ENCODE measurements around the gene HSD11B1. TPM values are rescaled to one million over a fixed set of nuclear protein-coding genes. Genes with fewer than 3 reads are reported as not detected.

Gene HSD11B1
- polyA plus RNA-seq, 1 donor (not counting 4 experiments of a cell fraction or from before 2014, with no cell fraction given): 2.7 TPM

DNA sequence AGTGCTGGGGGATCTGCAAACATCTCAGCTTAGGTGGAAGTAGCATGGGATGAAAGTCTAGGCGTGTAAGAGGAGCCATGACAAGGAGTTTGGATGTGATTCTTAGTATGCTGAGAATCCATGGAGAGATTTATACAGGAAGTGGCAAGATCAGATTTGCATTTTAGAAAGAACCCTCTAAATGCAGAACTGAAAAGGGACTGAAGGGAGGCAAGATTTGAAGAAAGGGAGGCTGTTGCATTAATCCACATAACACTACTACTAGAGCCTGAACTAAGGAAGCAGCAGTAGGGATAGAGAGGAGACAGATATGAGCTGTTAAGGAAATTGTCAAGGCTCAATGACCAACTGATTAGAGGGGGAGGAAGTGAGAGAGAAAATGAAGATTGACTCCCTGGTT lies 69.9 kb downstream of the HSD11B1 start:
- Histone ChIP-seq H3K4me2 (ENCODE audit: control insufficient read depth, extremely low read depth, insufficient read depth, low read depth, low read length) (no peak overlapping the region), H3K9ac (ENCODE audit: control insufficient read depth, extremely low read depth, insufficient read depth, low read length) (no peak overlapping the region), H3K9me1 (ENCODE audit: control insufficient read depth, extremely low read depth, insufficient read depth, low read length) (no peaks in the 10 kb centered on the region), H2AFZ (ENCODE audit: control insufficient read depth, low read length) (no peak overlapping the region), H3K27me3 (ENCODE audit: control insufficient read depth, extremely low read depth, insufficient read depth, low read length) (no peaks in the 10 kb centered on the region), H3K4me3 (ENCODE audit: control insufficient read depth in 2 of 3, extremely low read depth in 1 of 3, insufficient read depth in 2 of 3, low read depth in 1 of 3, low read length in 3 of 3) (no peak overlapping the region), H3K9me3 (ENCODE audit: control insufficient read depth, low read depth, low read length) (no peaks in the 10 kb centered on the region), H3K27ac (ENCODE audit: control insufficient read depth, insufficient read depth, low read length) (no peak overlapping the region), H3K4me1 (ENCODE audit: control insufficient read depth, extremely low read depth, insufficient read depth, low read length) (peaks cover 7% of the 10 kb centered on the region), H3K36me3 (ENCODE audit: control insufficient read depth in 2 of 2, extremely low read depth in 1 of 2, insufficient read depth in 2 of 2, low read length in 2 of 2) (peaks cover 0 to 2% of the 10 kb centered on the region in 2 experiments), H3K79me2 (ENCODE audit: control insufficient read depth, insufficient read depth, low read length) (no peaks in the 10 kb centered on the region), H4K20me1 (ENCODE audit: control insufficient read depth, extremely low read depth, insufficient read depth, low read length) (no peaks in the 10 kb centered on the region)
- DNase-seq (ENCODE audit: low read depth, low spot score): no peak
- FAIRE-seq: no peak
- dilution Hi-C loops (cut with MboI; ENCODE audit: extremely low pct_ligation_motif_present, low sequenced_read_pairs): no loop called here
- TF ChIP-seq, protein P1, sequence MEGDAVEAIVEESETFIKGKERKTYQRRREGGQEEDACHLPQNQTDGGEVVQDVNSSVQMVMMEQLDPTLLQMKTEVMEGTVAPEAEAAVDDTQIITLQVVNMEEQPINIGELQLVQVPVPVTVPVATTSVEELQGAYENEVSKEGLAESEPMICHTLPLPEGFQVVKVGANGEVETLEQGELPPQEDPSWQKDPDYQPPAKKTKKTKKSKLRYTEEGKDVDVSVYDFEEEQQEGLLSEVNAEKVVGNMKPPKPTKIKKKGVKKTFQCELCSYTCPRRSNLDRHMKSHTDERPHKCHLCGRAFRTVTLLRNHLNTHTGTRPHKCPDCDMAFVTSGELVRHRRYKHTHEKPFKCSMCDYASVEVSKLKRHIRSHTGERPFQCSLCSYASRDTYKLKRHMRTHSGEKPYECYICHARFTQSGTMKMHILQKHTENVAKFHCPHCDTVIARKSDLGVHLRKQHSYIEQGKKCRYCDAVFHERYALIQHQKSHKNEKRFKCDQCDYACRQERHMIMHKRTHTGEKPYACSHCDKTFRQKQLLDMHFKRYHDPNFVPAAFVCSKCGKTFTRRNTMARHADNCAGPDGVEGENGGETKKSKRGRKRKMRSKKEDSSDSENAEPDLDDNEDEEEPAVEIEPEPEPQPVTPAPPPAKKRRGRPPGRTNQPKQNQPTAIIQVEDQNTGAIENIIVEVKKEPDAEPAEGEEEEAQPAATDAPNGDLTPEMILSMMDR (optimal IDR thresholded peaks at IDR 0.05 in 1 of 3, IDR thresholded peaks at IDR 0.05 in 1 of 3, conservative IDR thresholded peaks at IDR 0.05 in 1 of 3; ENCODE audit: extremely low read depth in 1 of 3, insufficient read depth in 2 of 3, low read length in 3 of 3): no peak
- no peak for TF ChIP-seq EZH2 (IDR thresholded peaks at IDR 0.05; ENCODE audit: low read length)

DNA sequence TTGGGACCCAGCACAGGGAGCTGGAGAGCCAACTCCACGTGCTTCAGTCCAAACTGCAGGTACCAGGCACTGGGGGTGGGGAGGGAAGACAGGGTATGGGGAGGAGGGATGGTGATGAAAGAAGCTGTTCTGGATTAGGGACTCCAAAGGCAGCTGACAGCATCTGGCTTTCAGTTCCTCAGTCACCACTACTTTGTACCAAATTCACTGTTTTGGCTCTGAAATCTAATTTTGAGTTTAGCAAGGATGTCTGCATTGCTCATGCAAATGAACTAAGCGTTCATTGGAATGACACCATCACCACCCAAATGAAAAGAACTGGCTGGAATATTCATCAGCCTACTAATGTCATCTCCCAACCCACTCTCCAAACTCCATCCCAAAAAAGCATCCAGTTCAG lies 71.0 kb downstream of the HSD11B1 start:
- H3K36me3 ChIP-seq (ENCODE audit: control insufficient read depth in 2 of 2, extremely low read depth in 1 of 2, insufficient read depth in 2 of 2, low read length in 2 of 2): peaks cover 0 to 3% of the 10 kb centered on the region in 2 experiments
- dilution Hi-C loops (cut with MboI; ENCODE audit: extremely low pct_ligation_motif_present, low sequenced_read_pairs): no loop called here
- no peak for DNase-seq (ENCODE audit: low read depth, low spot score)
- TF ChIP-seq EZH2 (IDR thresholded peaks at IDR 0.05; ENCODE audit: low read length): no peak
- TF ChIP-seq, protein P1 (optimal IDR thresholded peaks at IDR 0.05 in 1 of 3, IDR thresholded peaks at IDR 0.05 in 1 of 3, conservative IDR thresholded peaks at IDR 0.05 in 1 of 3; ENCODE audit: extremely low read depth in 1 of 3, insufficient read depth in 2 of 3, low read length in 3 of 3): no peak
- no peaks in the 10 kb centered on the region for H3K9me3 ChIP-seq (ENCODE audit: control insufficient read depth, low read depth, low read length)
- H3K27me3 ChIP-seq (ENCODE audit: control insufficient read depth, extremely low read depth, insufficient read depth, low read length): no peaks in the 10 kb centered on the region
- FAIRE-seq: no peak
- H3K79me2 ChIP-seq (ENCODE audit: control insufficient read depth, insufficient read depth, low read length): no peaks in the 10 kb centered on the region
- H3K9me1 ChIP-seq (ENCODE audit: control insufficient read depth, extremely low read depth, insufficient read depth, low read length): peaks cover 2% of the 10 kb centered on the region
- H3K27ac ChIP-seq (ENCODE audit: control insufficient read depth, insufficient read depth, low read length): no peak overlapping the region
- H3K4me2 ChIP-seq (ENCODE audit: control insufficient read depth, extremely low read depth, insufficient read depth, low read depth, low read length): no peak overlapping the region
- no peaks in the 10 kb centered on the region for H4K20me1 ChIP-seq (ENCODE audit: control insufficient read depth, extremely low read depth, insufficient read depth, low read length)
- no peaks in the 10 kb centered on the region for H3K4me1 ChIP-seq (ENCODE audit: control insufficient read depth, extremely low read depth, insufficient read depth, low read length)
- no peak overlapping the region for H2AFZ ChIP-seq (ENCODE audit: control insufficient read depth, low read length)
- H3K4me3 ChIP-seq (ENCODE audit: control insufficient read depth in 2 of 3, extremely low read depth in 1 of 3, insufficient read depth in 2 of 3, low read depth in 1 of 3, low read length in 3 of 3): no peak overlapping the region
- H3K9ac ChIP-seq (ENCODE audit: control insufficient read depth, extremely low read depth, insufficient read depth, low read length): no peak overlapping the region
